GM19351 (cell line): Measurements from ENCODE around the gene KIAA1958.

Experiments used
- ATAC-seq: cut with Tn5 transposase; IDR thresholded peaks from one replicate; pipeline ENCODE4 v1.9.1; 2021; ENCODE audit warnings: mild to moderate bottlenecking, moderate library complexity; ENCODE audit not compliant: unreplicated experiment

KIAA1958 gene

DNA sequence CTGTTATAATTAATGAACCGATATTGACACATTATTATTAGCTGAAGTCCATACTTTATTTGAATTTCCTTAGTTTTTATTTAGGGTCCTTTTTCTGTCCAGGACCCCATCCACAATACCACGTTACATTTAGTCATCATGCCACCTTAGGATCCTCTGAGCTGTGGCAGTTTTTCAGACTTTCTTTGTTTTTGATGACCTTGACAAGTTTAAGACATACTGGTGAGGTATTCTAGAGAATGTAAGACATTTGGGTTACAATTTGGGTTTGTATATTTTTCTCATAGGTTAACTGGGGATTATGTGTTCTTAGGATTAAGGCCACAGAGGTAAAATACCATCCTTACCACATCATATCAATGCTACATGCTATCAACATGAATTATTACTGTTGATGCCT, 42.7 kb downstream of the KIAA1958 start:
- no peak for ATAC-seq

- ATAC-seq: no peak
These were observed 44.2 kb downstream of the KIAA1958 start for GRCh38 chr9:112530751-112531205.

DNA sequence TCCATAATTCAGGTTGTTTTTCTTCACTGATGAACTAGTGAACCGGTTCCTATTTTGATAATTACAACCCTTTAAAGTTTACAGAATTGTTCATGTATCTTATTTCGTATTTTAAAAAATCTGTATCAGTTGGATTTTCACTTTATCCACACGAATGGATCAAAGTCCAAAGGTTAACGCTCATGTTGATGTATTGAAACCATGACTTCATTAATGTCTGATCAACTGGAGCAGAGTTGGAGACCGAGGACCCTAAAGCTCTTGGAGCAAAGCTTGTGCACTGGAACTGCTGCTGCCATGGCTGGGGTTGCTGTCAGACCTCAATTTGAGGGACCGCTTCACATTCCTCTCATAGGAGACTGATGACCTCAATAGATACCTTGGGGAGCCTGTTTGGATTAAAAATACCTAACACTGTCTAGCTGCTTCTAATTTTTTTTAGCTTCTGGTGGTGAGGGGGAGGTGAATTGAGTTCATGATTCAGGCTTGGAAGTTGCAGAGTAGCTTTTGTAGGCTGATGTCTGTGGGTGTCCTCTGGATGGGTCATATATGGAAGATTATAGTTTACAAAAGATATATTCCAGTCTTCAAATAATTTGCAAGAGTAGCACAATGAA, 45.1 kb downstream of the KIAA1958 start:
- ATAC-seq: no peak

GRCh38 chr9:112532427-112532826, 45.8 kb downstream of the KIAA1958 start:
- no peak for ATAC-seq

GRCh38 chr9:112533660-112534059, 47.0 kb downstream of the KIAA1958 start:
- ATAC-seq: no peak

DNA sequence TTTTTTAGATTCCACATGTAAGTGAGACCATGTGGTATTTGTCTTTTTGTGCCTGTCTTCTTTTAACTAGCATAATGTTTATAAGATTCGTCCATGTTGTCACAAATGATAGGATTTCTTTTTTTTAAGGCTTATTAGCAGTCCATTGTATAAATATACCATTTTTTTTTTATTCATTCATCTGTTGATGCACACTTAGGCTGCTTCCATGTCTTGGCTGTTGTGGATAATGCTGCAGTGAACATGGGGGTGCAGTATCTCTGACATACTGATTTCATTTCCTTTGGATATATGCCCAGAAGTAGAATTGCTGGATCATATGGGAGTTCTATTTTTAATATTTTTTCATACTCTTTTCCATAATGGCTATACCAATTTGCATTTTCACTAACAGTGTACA, 48.7 kb downstream of the KIAA1958 start:
- ATAC-seq: no peak

- no peak for ATAC-seq
These were observed 49.2 kb downstream of the KIAA1958 start for GRCh38 chr9:112535811-112536210.

DNA sequence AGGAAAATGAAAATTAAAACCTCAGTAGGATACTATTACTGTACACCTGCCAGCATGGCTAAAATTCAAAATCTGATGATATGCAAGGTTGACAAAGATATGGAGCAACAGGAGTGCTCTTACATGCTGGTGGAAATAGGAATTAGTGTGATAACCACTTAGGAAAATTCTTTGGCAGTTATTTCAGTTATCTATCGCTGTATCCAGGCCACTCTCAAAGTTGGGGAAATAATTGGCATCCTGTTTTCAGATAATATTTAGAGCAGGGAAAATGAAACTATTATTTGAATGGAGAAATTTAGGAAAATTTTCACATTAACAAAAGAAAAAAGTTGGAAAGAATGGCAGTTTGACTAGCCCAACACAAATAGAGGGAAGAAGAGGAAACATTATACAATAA, 50.9 kb downstream of the KIAA1958 start:
- ATAC-seq: no peak

- ATAC-seq: no peak
These were observed 54.2 kb downstream of the KIAA1958 start for GRCh38 chr9:112540800-112541199.

DNA sequence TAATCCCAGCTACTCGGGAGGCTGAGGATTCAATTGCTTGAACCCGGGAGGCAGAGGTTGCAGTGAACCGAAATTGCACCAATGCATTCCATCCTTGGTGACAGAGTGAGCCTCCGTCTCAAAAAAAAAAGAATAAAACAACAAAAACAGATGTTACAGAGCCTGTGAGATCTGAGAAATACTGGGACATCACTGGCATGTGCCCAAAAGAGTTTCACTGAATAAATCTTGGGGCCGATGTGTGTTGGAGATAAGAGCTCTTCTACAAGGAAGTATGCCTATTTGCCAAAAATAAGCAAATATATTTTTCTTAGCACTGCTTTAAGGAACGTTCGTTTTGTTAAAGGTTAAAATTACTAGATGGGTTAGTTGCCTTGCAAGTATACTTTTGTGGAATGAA, 55.1 kb downstream of the KIAA1958 start:
- ATAC-seq: no peak

DNA sequence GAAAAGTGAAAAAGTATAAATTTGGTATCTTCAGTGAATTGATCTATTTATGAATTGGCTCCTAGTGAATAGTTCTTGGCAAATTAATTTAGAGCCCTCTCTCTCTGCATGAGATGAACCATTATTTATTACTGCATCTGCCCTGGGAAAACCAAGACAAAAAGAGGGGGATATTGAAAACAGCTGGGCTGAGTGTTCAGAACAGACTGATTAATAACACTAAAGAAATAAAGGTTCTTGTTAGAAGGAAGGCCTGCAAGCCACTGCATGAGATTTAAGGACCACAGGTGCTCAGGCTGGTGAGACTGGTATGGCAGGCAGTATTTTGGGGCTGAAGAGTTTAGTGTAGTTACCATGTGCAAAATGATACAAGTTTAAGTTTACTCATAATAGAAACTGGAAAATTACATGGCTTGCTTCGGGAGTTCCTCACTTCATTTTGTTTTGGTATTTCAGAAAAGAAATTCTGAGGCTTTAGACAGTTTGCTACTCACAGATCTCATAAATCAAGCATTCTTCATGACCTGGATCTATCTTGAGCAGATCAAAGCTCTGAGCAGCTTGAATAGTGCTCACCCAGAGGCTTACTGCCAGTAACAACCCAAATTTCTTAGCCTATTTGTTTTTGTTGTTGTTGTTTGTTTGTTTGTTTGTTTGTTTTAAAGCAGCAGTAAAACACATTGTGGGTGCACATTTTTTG, 56.1 kb downstream of the KIAA1958 start:
- no peak for ATAC-seq

DNA sequence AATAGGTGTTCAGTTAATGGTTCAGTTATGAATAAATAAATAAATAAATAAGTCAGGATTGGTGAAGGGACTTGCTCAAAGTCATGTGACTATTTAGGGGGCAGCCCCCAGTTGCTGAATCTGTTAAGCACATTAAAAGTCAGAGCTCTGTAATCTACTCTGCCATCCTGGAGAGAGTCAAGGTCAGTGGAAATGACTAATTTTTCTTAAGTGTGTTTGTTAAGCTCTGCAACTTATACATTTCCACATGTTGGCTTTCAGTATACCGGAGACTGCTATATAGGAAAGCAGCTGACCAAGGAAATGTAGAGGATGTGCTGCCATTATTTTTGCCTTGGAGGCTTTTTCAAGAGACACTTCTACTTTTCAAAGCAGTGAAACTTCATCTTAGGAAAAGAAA, 57.9 kb downstream of the KIAA1958 start:
- ATAC-seq: no peak

DNA sequence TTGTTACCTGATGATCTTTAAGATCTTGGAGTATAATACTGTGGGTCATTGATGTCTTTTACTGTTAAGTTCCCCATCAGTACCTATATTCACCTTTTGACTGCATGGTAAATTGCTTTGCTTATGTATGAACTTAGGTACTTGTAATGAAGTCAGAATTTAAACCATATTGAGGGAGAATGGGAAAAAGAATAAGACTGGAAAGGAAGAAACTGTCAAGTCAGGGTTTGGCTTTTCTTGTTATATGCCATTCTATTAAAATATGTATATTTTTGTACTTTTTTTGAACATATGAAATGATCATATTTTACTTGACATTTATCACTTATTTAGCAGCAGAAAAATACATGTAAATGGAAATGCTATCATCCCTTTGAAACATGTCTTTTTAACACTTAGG, 58.6 kb downstream of the KIAA1958 start:
- no peak for ATAC-seq

- no peak for ATAC-seq
These were observed 59.8 kb downstream of the KIAA1958 start for GRCh38 chr9:112546149-112547012.

DNA sequence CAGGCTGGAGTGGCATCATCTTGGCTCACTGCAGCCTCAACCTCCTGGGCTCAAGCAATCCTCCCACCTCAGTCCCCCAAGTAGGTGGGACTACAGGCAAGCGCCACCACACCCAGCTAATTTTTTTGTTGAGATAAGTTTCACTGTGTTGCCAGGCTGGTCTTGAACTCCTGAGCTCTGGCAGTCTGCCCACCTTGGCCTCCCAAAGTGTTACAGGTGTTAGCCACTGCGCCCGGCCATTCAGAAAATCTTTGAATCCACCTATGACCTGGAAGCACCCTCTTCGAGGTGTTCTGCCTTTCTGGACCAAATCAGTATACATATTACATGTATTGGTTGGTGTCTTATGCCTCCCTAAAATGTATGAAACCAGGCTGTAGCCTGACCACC, 61.4 kb downstream of the KIAA1958 start:
- no peak for ATAC-seq

- no peak for ATAC-seq
These were observed 62.4 kb downstream of the KIAA1958 start for GRCh38 chr9:112548836-112549595.

GRCh38 chr9:112550531-112550930, 63.9 kb downstream of the KIAA1958 start:
- no peak for ATAC-seq

- ATAC-seq: no peak
These were observed 65.0 kb downstream of the KIAA1958 start for GRCh38 chr9:112551641-112552040.

GRCh38 chr9:112552229-112553056, 65.8 kb downstream of the KIAA1958 start:
- ATAC-seq: no peak

- ATAC-seq: no peak
These were observed 66.7 kb downstream of the KIAA1958 start for GRCh38 chr9:112553256-112553826.
